Measurements from ENCODE around the gene CLEC2A.

Gene CLEC2A

DNA sequence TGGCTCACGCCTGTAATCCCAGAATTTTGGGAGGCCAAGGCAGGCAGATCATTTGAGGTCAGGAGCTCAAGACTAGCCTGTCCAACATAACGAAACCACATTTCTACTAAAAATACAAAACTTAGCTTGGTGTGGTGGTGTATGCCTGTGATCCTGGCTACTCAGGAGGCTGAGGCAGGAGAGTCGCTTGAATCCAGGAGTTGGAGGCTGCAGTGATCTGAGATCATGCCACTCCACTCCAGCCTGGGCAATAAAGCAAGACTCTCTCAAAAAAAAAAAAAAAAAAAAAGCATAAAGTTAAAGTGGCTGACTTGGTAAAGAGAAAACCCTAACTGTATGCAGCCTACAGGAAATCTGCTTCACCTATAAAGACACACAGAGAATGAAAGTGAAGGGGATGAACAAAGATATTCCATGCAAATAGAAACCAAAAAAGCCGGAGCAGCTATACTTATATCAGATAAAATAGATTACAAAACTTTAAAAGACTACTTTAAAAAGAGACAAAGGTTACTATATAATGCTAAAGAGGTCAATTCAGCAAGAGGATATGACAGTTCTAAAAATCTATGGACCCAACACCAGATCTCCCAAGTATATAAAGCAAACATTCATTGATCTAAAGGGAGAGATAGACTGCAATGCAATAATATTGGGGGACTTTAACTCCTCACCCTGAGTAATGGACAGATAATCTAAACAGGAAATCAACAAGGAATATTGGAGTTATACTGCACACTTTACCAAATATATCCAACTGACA lies 67.1 kb downstream of the CLEC2A start:
- no peak for TF ChIP-seq CTCF (IDR thresholded peaks at IDR 0.05; ENCODE audit: borderline replicate concordance, insufficient read depth, low read depth, low read length)
- no peak overlapping the region for H3K4me3 ChIP-seq (ENCODE audit: low read depth, low read length)

Measured in GM12875 (cell line).